NCI-H446 (cell line): Measurements from ENCODE around the gene BRICD5.

Experiments
- DNase-seq, 2 experiments: peaks; one replicate each; lab custom pipeline; 2025; lab: John Stamatoyannopoulos, UW

The BRICD5 gene

GRCh38 chr16:2180962-2181923, 29.4 kb downstream of the BRICD5 start:
- DNase-seq: no peak

DNA sequence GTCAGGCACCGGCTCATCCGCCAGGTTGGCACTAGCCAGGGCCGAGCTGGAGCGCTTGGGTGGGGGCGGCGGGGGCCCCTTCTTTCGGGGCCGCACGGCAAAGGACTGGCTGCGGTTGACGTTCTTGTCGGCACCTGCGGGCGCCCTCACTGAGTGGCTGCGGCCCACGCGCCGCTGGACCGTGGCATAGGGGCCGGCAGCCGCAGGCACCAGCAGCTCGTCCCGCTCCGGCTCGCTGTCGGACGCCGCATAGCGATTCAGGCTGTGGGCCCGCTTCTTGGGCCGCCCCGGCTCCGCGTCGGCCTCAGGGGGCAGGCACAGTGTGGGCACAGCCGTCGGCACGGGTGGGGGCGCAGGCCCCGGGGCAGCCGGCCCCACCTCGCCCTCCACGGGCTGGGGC, 30.2 kb downstream of the BRICD5 start:
- no peak for DNase-seq

- DNase-seq: no peak
Measured at GRCh38 chr16:2179576-2179975, 31.1 kb downstream of the BRICD5 start.

DNA sequence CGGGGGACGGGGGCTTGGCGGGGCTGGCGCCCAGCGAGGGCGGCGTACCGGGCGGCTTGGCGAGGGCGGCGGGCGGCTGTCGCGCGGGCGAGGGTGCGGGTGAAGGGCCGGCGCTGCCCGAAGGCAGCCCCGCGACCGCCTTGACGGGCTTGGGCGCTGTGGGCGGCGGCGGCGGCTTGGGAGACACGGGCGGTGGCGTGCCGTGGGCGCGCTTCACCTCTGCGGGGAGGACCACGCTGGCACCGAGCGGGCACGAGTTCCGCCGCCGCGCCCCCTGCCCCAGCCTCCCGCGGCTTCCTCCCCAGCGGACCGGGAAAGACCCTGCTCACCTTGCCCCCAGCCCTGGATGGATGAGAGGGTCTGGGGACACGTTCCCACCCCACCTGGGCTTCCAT, 31.6 kb downstream of the BRICD5 start:
- no peak for DNase-seq

DNA sequence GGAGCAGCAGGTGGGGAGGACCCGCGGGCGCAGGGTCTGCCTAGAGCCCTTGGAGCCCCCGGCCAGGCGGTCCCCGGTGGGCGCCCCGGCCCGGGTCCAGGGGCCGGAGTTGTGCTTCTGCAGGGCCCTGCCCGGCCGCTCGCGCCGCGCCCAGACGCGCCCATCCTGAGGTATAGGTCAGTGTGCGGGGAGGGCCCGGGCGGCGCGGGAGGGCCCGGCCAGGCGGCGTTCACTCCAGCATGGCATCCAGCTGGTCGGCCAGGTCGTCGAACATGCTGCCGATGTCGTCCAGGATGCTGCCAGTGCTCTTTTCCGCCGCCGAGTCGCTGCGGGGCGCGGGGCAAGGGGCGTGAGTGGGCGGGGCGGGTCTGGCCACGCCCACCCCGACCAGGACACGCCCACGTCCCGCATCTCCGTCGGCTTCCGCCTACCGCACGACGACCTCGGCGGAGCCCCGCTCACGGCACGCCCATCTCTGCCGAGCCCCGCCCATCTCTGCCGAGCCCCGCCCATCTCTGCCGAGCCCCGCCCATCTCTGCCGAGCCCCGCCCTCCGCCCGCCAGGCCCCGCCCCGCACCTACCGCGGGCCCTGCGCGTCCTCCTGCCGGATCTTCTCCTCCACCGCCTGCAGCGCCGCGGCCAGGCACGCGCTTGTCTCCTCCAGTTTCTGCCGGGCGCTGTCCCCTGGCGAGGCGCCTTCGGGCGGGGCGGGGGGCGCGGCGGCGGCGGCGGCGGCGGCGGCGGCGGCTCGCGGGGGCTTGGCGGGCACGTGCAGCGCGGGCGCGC, 32.1 kb downstream of the BRICD5 start:
- DNase-seq: no peak

- no peak for DNase-seq
Measured at GRCh38 chr16:2177561-2177960, 33.1 kb downstream of the BRICD5 start.

GRCh38 chr16:2177101-2177500, 33.6 kb downstream of the BRICD5 start:
- no peak for DNase-seq

- no peak for DNase-seq
Measured at GRCh38 chr16:2176047-2176446, 34.6 kb downstream of the BRICD5 start.

- no peak for DNase-seq
Measured at GRCh38 chr16:2175454-2175853, 35.2 kb downstream of the BRICD5 start.

- no peak for DNase-seq
Measured at GRCh38 chr16:2174396-2175131, 36.1 kb downstream of the BRICD5 start.

- no peak for DNase-seq
Measured at GRCh38 chr16:2173916-2174315, 36.7 kb downstream of the BRICD5 start.

- no peak for DNase-seq
Measured at GRCh38 chr16:2173366-2173765, 37.3 kb downstream of the BRICD5 start.

- no peak for DNase-seq
Measured at GRCh38 chr16:2172688-2173335, 37.9 kb downstream of the BRICD5 start.

DNA sequence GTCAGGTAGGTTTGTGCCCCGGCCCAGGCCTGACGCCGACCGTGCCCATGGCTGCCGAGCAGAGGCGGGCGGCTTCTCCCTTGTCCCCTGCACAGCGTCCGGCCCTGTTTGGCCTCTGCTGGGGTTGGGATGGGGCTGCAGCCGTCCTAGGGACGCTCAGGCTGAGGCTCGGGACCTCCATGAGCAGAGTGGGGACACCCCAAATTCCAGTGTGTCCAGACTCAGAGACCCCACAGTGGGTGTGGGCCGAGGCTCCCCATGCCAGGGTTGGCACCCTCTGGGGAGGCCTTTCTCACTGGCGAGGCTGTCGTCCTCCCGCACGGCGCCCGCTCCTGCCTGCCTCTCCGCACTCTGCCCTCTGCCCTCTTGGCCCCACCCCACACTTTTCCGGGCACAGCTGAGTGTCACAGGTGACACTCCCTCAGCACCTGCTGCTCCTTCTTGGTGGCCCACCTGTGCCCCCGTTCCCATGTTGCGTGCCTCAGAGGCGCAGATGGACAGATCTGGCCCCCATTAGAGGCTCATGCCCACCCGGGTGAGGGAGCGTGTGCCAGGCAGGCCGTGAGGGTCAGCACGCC, 39.0 kb downstream of the BRICD5 start:
- DNase-seq: no peak

DNA sequence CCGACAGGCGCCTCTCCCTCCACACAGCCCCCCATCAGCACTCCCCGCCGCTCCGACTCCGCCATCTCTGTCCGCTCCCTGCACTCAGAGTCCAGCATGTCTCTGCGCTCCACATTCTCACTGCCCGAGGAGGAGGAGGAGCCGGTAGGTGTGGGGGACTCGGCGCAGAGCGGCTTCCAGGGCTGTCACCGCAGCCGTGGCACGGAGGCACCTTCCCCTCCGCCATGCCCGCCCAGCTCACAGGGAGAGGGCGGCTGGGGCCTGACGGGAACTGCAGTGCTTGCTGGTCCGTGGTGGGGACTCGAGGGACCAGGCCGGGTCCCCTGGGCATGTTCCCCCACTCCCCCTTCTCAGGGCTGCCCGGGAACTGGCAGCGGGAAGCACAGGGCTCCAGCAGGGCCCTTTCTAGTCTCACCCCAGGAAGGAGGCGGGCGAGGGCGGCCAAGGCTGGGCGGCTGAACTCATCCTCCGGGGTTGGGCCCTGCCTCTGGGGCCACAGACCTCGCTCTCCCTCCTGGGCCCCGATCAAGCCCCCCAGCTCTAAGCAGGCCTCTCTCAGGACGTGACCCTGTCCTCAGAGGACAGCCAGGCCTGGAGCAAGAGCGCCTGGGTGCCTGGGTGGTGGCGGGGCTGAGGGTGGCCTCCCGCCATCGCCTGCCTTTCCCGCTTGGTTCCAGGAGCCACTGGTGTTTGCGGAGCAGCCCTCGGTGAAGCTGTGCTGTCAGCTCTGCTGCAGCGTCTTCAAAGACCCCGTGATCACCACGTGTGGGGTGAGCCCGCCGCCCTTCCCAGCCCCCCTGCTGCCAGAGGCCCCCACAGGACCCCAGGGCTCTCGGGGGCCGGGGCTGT, 39.9 kb downstream of the BRICD5 start:
- DNase-seq: no peak

DNA sequence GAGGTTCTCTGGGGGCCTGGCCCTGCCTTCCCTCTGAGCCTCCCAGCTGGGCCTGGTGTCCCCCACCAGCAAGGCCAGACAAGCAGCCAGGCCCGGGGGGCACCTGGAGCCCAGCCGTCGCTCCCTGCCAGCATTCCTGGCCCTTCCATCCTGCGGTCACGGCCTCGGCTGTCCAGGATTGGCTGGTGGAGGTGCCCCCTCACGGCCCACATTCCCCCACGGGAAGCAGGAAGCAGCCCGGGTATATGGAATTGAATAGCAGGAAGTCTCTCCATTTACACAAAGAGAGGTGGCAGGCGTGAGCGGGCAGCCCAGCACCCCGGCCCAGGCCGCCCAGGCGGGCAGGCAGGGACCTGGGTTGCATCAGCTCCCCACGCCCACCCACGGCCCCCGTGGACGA, 40.6 kb downstream of the BRICD5 start:
- no peak for DNase-seq

DNA sequence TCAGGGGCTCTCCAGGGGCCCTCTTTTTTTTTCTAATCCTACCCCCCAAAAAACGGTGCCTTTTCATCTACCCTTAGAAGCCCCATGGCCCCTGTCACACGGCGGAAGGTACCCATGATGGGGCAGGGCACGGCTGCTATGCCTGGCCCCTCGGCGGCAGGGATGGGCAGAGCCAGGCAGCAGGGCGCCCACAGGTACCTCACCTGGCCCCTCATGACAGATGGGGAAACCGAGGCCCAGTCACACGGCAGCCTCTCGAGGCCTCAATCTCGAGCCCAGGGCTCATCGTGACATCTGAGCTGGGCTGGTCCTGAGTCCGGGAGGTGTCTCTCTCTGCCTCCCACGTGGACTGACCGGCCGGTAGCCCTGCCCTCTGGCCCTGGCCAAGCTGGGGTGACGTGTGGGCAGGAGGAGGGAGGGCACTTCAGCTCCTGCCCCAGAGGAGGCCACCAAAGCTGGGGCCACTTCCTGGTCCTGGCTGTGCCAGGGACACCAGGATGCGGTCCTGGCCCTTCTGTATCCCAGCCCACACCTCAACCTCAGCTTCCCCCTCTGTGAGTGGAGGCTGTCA, 43.5 kb downstream of the BRICD5 start:
- no peak for DNase-seq

DNA sequence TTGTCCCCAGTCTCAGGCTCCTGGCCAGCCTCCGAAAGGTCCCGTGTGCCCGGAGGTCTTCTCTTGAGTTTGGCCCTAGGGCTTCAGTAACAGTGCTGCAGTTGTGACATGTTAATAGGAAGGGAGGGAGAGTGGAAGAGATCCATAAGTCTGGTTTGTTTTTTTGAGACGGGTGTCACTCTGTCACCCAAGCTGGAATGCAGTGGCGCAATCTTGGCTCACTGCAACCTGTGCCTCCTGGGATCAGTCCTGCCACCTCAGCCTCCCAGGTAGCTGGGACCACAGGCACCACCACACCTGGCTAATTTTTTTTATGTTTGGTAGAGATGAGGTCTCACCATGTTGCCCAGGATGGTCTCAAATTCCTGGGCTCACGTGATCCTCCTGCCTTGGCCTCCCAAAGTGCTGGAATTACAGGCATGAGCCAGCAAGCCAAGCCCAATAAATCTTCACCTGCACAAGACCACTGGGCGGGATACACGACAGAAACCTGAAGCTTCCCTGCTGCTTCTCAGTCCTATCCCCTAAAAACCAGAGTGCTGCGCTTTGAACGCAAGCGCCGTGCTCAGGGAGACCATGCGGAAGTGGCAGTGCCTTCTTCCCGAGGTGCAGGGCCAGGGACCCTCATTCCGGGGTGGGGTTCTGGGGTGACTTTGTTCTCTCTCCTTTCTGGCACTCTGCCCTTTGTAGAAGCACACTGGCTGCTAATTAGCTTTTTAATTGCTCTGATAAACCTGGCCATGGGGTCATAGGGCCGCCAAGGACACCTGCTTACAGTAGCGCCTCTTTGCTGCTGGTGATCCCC, 44.2 kb downstream of the BRICD5 start:
- DNase-seq: no peak

- DNase-seq: no peak
Measured at GRCh38 chr16:2165861-2166260, 44.8 kb downstream of the BRICD5 start.
